Natural killer cell (primary cell): ENCODE data around the gene BCAP31. TPM values are rescaled to one million over a fixed set of nuclear protein-coding genes. Genes with fewer than 3 reads are reported as not detected.
"Not testable (repeated sequence)": the region's sequence is repeated elsewhere in the genome, so short reads cannot be mapped to it uniquely, and the experiment has no call there.

Source experiments
- ATAC-seq, 3 donors: fragments of 150-1000 bp in 2 of 3; fragments of 200-7000 bp in 1 of 3; cut with Tn5 transposase; 1 replicate in 1 of 3; 2 replicates in 2 of 3; pipeline ENCODE4 v1.10.0; 2021; ENCODE audit warnings: mild to moderate bottlenecking in 2 of 3, moderate library complexity in 2 of 3
- DNase-seq, 2 donors: peaks; one replicate each; pipeline versions ENCODE4 v3.0.0 to v3.0.0-alpha.2; 2013 to 2021; ENCODE audit warnings: mixed read lengths in 1 of 2
- H3K27ac ChIP-seq: one replicate; pipeline ENCODE4 v1.5.1; 2013; ENCODE audit warnings: mild to moderate bottlenecking, low read length
- H3K27me3 ChIP-seq: one replicate; pipeline ENCODE4 v1.6.1; 2013; ENCODE audit warnings: low read length; ENCODE audit not compliant: control insufficient read depth, insufficient read depth
- H3K36me3 ChIP-seq: one replicate; pipeline ENCODE4 v1.6.1; 2013; ENCODE audit warnings: low read length; ENCODE audit not compliant: control insufficient read depth, insufficient read depth
- H3K4me1 ChIP-seq: one replicate; pipeline ENCODE4 v1.6.1; 2013; ENCODE audit warnings: low read length; ENCODE audit not compliant: control insufficient read depth, insufficient read depth
- H3K4me3 ChIP-seq: one replicate; pipeline ENCODE4 v1.5.1; 2013; ENCODE audit warnings: low read length
- H3K9me3 ChIP-seq: one replicate; pipeline ENCODE4 v1.6.1; 2013; ENCODE audit warnings: low read length; ENCODE audit not compliant: control insufficient read depth, insufficient read depth
- H3K27ac Mint-ChIP-seq, 2 donors: one replicate each; pipeline ENCODE4 v1.8.0; 2022; ENCODE audit warnings: mild to moderate bottlenecking in 2 of 2, mixed read lengths in 2 of 2, moderate library complexity in 1 of 2
- H3K27me3 Mint-ChIP-seq, 2 donors: one replicate each; pipeline ENCODE4 v1.8.0; 2022; ENCODE audit warnings: low read depth in 2 of 2, mixed read lengths in 2 of 2
- H3K36me3 Mint-ChIP-seq: one replicate; pipeline ENCODE4 v1.8.0; 2022; ENCODE audit warnings: mixed read lengths
- H3K4me1 Mint-ChIP-seq, 2 donors: one replicate each; pipeline ENCODE4 v1.8.0; 2022; ENCODE audit warnings: mixed read lengths in 2 of 2
- H3K4me3 Mint-ChIP-seq: one replicate; pipeline ENCODE4 v1.8.0; 2022; ENCODE audit warnings: mild to moderate bottlenecking, moderate library complexity, mixed read lengths
- H3K9me3 Mint-ChIP-seq, 2 donors: one replicate each; pipeline ENCODE4 v1.8.0; 2022; ENCODE audit warnings: mixed read lengths in 2 of 2
- WGBS: methylation state at CpG from one replicate; pipeline ENCODE4 v1.1.7; 2013; ENCODE audit warnings: missing lambda C conversion rate; ENCODE audit not compliant: insufficient coverage; 5-methylcytosine and 5-hydroxymethylcytosine counted together
- intact Hi-C: fragments of 100-400 bp; cut with micrococcal nuclease; formaldehyde crosslinking; loops from one replicate; pipeline ENCODE4 v1.14.2; 2022
- total RNA-seq, 4 donors: library from RNA; stranded (reverse); fragments of 120-200 nt in 1 of 4; gene quantifications; one replicate each; pipeline versions ENCODE4 v1.2.3 to v1.2.4, GENCODE V29; 2013 to 2022
- TF ChIP-seq, protein P1 (sequence below): fragments of 200-600 bp; IDR thresholded peaks from one replicate; pipeline ENCODE4 v1.8.0; 2022; ENCODE audit warnings: antibody characterized with exemption

Gene BCAP31
- total RNA-seq, 3 donors from 2014 or later (not counting 1 experiment from before 2014, with no cell fraction given): 109 to 131 (median 119) TPM

DNA sequence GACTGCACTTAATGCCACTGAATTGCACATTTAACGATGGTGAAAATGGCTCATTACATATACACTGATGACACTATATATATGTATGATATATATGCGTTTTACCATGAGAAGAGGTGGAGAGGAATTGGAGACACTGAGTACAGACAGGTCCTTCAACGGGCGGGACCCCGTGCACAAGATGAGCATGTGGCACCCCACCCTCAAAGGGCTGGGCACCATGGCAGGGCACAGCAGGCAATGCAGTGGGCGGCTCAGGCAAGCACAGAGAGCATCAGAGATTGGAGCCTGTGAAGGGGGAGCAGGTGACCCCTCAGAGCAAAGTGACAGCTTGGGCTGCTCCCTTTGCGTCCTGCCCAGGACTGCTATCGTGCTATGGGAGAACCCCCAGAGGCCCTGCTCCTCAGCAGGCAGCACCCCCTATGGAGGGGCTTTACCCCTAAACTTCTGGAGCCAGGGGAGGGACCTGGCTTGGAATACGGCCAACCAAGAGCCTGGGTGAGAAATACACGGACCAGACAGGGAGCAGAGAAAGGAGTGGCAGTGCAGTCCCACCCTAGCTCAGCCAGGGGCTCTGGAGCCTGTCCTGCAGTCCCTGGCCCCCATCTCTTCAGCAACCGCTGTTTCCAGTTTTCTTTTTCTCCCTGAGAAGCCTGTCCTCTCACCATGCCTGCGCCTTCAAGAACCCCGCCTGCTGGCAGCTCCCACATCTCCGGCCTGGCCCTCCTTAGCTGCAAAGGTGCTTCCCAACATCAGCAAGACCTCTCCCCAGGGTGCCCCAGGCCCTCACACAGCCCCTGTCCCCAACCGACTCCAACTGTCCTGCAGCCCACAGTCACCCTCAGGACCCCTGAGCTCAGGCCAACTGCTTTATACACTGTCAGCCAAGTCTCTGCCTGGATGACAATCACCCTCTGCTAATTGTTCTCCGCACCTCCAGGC lies 26.0 kb downstream of the BCAP31 start:
- no peak for DNase-seq
- H3K36me3 Mint-ChIP-seq: no peaks in the 10 kb centered on the region
- no peak overlapping the region for H3K4me3 ChIP-seq

DNA sequence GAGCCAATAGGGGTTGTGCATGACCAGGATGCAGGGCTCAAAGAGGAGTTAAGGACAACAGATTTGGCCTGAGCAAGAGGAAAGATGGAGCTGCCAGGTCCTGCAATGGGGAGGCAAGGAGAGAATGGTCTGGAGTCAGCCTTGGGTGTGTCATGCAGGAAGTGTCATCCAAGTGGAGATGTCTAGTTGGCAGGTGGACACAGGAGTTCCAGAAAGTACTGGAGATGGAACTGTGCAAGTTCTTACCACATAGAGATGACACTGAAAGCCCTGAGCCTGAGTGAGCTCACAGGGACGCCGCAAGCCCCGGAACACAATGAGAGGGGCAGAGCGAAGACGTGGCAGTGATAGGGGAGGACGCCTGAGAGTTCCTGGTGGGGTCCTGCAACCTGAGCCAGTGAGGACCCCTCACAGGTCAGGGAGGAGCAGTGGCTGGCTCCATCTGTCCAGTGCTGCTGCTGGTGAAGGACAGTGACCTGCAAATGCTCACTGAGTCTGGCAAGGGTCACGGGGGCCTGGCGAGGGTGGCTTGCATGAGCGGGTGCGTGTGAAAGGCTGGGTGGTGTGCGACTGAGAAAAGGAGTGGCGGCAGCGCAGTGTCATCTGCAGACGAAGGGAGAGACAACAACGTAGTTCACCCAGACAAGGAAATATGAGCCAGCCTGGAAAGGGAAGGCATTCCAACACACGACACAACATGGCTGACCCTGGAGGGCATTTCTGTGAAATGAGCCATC lies 27.0 kb downstream of the BCAP31 start:
- H3K9me3 ChIP-seq, H3K9me3 Mint-ChIP-seq, H3K4me1 Mint-ChIP-seq, H3K4me3 ChIP-seq, H3K27me3 ChIP-seq, H3K27ac Mint-ChIP-seq, H3K4me1 ChIP-seq, DNase-seq, H3K27me3 Mint-ChIP-seq, intact Hi-C loops, ATAC-seq, H3K4me3 Mint-ChIP-seq, H3K36me3 Mint-ChIP-seq, H3K27ac ChIP-seq: not testable (repeated sequence)
- 96% methylated on average over 15 of the region's 16 CpGs for WGBS
- peaks cover 10% of the 10 kb centered on the region for H3K36me3 ChIP-seq

More for the DNA sequence above, 26.0 kb downstream of the BCAP31 start:
- intact Hi-C loops: no loop called here
- no peak overlapping the region for H3K27ac Mint-ChIP-seq
- no peak for ATAC-seq
- TF ChIP-seq, protein P1, sequence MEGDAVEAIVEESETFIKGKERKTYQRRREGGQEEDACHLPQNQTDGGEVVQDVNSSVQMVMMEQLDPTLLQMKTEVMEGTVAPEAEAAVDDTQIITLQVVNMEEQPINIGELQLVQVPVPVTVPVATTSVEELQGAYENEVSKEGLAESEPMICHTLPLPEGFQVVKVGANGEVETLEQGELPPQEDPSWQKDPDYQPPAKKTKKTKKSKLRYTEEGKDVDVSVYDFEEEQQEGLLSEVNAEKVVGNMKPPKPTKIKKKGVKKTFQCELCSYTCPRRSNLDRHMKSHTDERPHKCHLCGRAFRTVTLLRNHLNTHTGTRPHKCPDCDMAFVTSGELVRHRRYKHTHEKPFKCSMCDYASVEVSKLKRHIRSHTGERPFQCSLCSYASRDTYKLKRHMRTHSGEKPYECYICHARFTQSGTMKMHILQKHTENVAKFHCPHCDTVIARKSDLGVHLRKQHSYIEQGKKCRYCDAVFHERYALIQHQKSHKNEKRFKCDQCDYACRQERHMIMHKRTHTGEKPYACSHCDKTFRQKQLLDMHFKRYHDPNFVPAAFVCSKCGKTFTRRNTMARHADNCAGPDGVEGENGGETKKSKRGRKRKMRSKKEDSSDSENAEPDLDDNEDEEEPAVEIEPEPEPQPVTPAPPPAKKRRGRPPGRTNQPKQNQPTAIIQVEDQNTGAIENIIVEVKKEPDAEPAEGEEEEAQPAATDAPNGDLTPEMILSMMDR: no peak
- no peaks in the 10 kb centered on the region for H3K27me3 Mint-ChIP-seq
- Histone ChIP-seq H3K4me1 (no peaks in the 10 kb centered on the region), H3K27me3 (no peaks in the 10 kb centered on the region), H3K36me3 (peaks cover 17% of the 10 kb centered on the region), H3K27ac (no peak overlapping the region), H3K9me3 (no peaks in the 10 kb centered on the region)
- H3K9me3 Mint-ChIP-seq: no peaks in the 10 kb centered on the region
- no peak overlapping the region for H3K4me3 Mint-ChIP-seq
- H3K4me1 Mint-ChIP-seq: peaks cover 0 to 6% of the 10 kb centered on the region in 2 donors
- 96% methylated on average over 10 of the region's 16 CpGs for WGBS

DNA sequence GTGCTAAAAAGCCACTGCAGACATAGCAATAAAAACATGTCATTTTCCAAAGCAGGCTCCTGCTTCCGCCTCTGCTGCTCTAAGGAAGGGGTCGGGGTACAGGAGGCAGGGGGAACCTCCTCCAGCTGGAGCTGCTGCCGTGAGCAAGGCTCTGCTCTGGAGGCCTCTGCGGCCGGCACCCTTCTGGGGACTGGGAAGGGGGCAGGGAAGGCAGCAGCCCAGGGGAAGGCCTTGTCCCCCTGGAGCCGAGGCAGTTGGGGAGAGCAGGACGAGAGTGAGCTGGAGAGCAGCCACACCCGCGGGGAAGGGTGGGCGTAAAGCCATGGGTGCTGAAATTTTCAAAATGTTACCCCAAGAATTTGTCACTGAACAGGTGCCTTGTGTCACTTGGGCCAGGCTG lies 27.6 kb downstream of the BCAP31 start:
- H3K36me3 ChIP-seq, DNase-seq, H3K27me3 Mint-ChIP-seq, H3K4me3 Mint-ChIP-seq, ATAC-seq, H3K9me3 ChIP-seq, H3K36me3 Mint-ChIP-seq, H3K27ac Mint-ChIP-seq, H3K4me1 Mint-ChIP-seq, H3K9me3 Mint-ChIP-seq, H3K4me1 ChIP-seq, H3K4me3 ChIP-seq, H3K27me3 ChIP-seq, H3K27ac ChIP-seq, intact Hi-C loops: not testable (repeated sequence)
- WGBS: 96% methylated on average over 8 of the region's 10 CpGs

DNA sequence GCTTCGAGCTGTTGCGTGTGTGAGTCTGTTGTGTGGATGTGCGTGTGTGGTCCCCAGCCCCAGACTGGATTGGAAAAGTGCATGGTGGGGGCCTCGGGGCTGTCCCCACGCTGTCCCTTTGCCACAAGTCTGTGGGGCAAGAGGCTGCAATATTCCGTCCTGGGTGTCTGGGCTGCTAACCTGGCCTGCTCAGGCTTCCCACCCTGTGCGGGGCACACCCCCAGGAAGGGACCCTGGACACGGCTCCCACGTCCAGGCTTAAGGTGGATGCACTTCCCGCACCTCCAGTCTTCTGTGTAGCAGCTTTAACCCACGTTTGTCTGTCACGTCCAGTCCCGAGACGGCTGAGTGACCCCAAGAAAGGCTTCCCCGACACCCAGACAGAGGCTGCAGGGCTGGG lies 28.1 kb downstream of the BCAP31 start:
- H3K4me3 Mint-ChIP-seq: no peak overlapping the region
- TF ChIP-seq, protein P1: no peak
- H3K27ac Mint-ChIP-seq: no peak overlapping the region
- Histone ChIP-seq H3K9me3 (no peaks in the 10 kb centered on the region), H3K4me1 (no peaks in the 10 kb centered on the region), H3K27ac (no peak overlapping the region), H3K36me3 (peaks cover 6% of the 10 kb centered on the region), H3K27me3 (no peaks in the 10 kb centered on the region), H3K4me3 (no peak overlapping the region)
- DNase-seq: no peak
- ATAC-seq: no peak
- H3K27me3 Mint-ChIP-seq: no peaks in the 10 kb centered on the region
- intact Hi-C loops: no loop called here
- H3K4me1 Mint-ChIP-seq: peaks cover 0 to 6% of the 10 kb centered on the region in 2 donors
- no peaks in the 10 kb centered on the region for H3K9me3 Mint-ChIP-seq
- H3K36me3 Mint-ChIP-seq: no peaks in the 10 kb centered on the region
- 97% methylated on average over 12 of the region's 15 CpGs for WGBS
